Suprapubic skin (tissue), 4 donors: ENCODE data around the gene KLHL25.

Source experiments
- CTCF ChIP-seq, 2 donors: fragments of 200-600 bp in 1 of 2; fragments of 450-650 bp in 1 of 2; sonication (generic) in 1 of 2; IDR thresholded peaks; one replicate each; pipeline ENCODE4 v1.5.1; 2016 to 2019; ENCODE audit warnings: antibody characterized with exemption in 2 of 2, mild to moderate bottlenecking in 1 of 2, moderate library complexity in 1 of 2
- EP300 ChIP-seq: sonication (generic); formaldehyde crosslinking; IDR thresholded peaks from one replicate; pipeline ENCODE4 v1.6.1; 2017; ENCODE audit warnings: antibody characterized with exemption
- POLR2A ChIP-seq, 2 donors: fragments of 450-650 bp; IDR thresholded peaks; one replicate each; pipeline ENCODE4 v1.6.1; 2017; ENCODE audit warnings: antibody characterized with exemption in 2 of 2, mild to moderate bottlenecking in 2 of 2, moderate library complexity in 2 of 2
- POLR2AphosphoS5 ChIP-seq, 3 donors: sonication (generic); formaldehyde crosslinking; IDR thresholded peaks; one replicate each; pipeline ENCODE4 v1.6.1; 2017; ENCODE audit warnings: antibody characterized with exemption in 3 of 3

- TF ChIP-seq CTCF (IDR thresholded peaks at IDR 0.05), result no peak
- TF ChIP-seq POLR2A (IDR thresholded peaks at IDR 0.05), result no peak
- no peak for TF ChIP-seq POLR2AphosphoS5 (IDR thresholded peaks at IDR 0.05)
- TF ChIP-seq EP300, result no peak
These were observed 26.8 kb upstream of the KLHL25 start for GRCh38 chr15:85821545-85821944.
